IPS-18c (cell line): ENCODE results near the gene MLST8.

Source experiments
- H3K4me3 ChIP-seq: 2 replicates; pipeline ENCODE4 v1.7.0; 2013; ENCODE audit warnings: low read depth, mild to moderate bottlenecking, low read length, moderate library complexity; ENCODE audit not compliant: insufficient read depth
- H3K9me3 ChIP-seq: one replicate; pipeline ENCODE4 v1.6.1; 2013; ENCODE audit warnings: mild to moderate bottlenecking, low read length, moderate library complexity; ENCODE audit not compliant: control insufficient read depth, insufficient read depth

The MLST8 gene

DNA sequence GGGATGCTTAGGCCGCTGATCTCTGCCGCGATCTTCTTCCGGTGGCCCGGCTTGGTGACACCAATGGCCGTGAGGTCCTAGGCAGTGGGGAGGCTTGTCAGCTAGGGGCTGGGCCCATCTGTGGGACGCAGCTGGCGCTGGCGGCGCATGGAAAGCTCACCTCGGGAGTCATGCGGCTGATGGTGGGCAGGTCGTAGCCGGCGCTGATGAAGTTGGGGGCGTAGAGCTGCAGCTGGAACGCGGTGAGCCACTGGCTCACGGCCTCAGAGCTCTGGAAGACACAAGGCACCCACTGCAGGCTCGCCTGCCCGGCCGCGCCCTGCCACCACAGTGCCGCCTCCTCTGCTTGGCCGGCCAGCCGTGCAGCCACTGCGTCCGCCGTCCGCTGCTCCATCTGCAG is 21.6 kb upstream of the MLST8 start:
- Histone ChIP-seq H3K9me3 (no peaks in the 10 kb centered on the region), H3K4me3 (no peak overlapping the region)

DNA sequence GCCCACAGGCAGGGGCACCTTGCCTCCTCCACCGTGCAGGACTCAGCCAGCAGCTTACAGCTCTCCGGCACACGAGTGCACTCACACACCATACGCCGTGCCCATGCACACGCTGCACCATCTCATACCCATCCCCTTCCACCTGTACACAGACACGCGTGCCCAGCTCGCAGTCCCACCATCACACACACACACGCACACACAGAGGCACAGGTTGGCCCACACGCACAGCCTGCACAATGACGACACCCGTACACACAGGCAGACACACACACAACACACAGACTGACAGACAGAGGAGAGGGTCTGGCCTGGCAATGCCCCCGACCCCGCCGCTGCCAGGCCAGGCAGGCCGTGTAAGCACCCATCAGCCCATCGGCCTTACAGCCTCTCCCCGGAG is 20.9 kb upstream of the MLST8 start:
- H3K4me3 ChIP-seq: no peak overlapping the region
- H3K9me3 ChIP-seq: no peaks in the 10 kb centered on the region

- no peaks in the 10 kb centered on the region for H3K9me3 ChIP-seq
Observed at GRCh38 chr16:2184962-2185361, 20.3 kb upstream of the MLST8 start.

GRCh38 chr16:2186064-2186463 is 19.2 kb upstream of the MLST8 start:
- no peaks in the 10 kb centered on the region for H3K9me3 ChIP-seq
- H3K4me3 ChIP-seq: no peak overlapping the region

More at GRCh38 chr16:2184962-2185361, 20.3 kb upstream of the MLST8 start:
- no peak overlapping the region for H3K4me3 ChIP-seq

DNA sequence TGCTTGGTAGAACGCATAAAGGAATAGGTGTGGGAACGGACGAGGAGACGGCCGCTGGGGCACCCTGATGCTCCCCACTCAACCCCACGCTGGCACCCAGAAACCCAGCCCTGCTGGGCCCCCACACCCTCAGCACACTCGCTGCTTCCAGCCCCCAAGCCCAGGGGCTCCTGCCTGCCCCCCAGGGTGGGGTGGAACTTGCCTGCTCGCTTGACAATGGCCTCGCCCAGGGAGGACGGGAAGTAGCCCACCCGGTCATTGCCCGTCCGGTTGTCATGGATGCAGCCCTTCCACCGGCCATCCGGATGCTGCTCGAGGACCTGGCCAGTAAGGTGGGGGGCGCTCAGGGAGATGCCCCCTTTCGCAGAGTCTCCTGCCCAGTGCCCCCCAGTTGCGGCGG is 18.7 kb upstream of the MLST8 start:
- H3K9me3 ChIP-seq: no peaks in the 10 kb centered on the region
- no peak overlapping the region; the same call in 1 of the 2 replicates for H3K4me3 ChIP-seq

DNA sequence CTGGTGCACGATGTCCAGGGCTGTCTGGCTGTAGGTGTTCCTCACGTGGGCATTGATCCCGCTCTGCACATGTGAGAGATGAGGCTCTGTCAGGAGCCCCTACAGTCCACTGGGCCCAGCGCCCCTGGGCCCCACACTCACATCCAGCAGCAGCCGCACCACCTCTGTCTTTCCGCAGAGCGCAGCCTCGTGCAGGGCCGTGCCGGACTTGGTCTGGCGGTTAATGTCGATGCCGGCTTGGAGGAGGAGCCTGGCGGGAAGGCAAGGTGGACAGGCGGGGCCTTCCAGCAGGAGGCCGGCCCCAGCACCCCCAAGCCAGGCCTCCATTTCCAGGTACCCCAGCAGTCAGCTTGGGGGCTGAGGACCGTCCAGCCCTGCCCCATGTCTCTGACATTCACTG is 18.0 kb upstream of the MLST8 start:
- Histone ChIP-seq H3K4me3 (no peak overlapping the region), H3K9me3 (no peaks in the 10 kb centered on the region)

DNA sequence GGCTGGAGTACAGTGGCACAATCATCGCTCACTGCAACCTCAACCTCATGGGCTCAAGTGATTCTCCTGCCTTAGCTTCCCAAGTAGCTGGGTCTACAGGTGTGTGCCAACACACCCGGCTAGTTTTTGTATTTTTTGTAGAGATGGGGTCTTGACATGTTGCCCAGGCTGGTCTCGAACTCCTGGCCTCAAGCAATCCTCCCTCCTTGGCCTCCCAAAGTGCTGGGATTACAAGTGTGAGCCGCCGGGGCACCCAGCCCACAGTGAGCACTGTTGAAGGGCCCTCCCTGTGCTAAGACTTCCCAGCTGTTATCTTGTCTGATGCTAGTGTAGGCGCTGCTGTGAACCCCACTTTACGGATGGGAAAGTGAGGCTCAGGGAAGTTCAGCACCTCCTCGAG is 16.9 kb upstream of the MLST8 start:
- Histone ChIP-seq H3K4me3 (no peak overlapping the region), H3K9me3 (no peaks in the 10 kb centered on the region)

- H3K9me3 ChIP-seq: no peaks in the 10 kb centered on the region
- H3K4me3 ChIP-seq: no peak overlapping the region
Observed at GRCh38 chr16:2189252-2189893, 15.9 kb upstream of the MLST8 start.

- Histone ChIP-seq H3K4me3 (no peak overlapping the region), H3K9me3 (no peaks in the 10 kb centered on the region)
Observed at GRCh38 chr16:2190002-2190658, 15.1 kb upstream of the MLST8 start.

- Histone ChIP-seq H3K9me3 (no peaks in the 10 kb centered on the region), H3K4me3 (no peak overlapping the region)
Observed at GRCh38 chr16:2190659-2191445, 14.4 kb upstream of the MLST8 start.

DNA sequence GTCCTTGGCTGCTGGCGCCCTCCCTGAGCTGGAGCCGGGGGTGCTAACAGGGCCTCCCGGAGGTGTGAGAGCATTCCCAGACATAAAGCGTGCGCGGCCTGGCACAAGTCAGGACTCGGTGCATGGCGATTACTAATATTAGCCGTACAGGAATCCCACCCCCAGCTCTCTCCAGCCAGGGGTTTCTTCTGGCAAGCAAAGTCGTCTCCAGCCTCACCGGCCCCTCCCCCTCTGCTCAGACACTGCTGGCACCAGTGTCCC is 13.9 kb upstream of the MLST8 start:
- Histone ChIP-seq H3K9me3 (no peaks in the 10 kb centered on the region), H3K4me3 (no peak overlapping the region)

DNA sequence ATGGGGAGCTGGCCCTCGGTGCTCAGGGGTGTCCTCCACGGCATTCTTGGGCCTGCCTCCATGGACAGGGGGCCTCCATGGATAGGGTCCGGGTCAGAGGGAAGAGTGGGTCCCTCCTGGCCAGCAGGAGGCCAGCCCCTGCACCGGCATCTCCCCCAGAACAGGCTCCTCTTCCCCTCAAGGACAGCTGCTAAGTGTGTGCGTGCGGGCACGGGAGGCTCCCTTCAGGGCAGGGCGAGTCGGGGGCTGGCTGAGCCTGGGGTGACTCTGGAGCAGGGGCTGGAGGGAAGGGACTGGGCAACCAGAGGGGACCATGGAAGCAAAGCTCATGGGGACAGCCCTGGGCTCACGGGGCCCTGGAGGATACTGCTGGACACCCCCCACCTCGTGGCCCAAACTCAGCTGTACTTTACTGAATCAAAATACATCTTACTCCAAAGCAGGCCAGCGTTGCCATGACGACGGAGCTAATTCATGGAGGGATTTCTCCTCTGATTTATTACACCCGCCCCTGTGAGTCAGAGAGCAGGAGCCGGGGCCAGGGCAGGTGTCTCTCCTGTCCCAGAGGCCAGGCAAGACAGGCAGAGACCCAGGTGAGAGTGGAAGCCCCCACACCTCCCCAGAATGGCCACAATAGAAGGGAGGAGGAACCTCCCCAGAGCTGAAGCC is 11.0 kb upstream of the MLST8 start:
- no peaks in the 10 kb centered on the region for H3K9me3 ChIP-seq
- H3K4me3 ChIP-seq: no peak overlapping the region

DNA sequence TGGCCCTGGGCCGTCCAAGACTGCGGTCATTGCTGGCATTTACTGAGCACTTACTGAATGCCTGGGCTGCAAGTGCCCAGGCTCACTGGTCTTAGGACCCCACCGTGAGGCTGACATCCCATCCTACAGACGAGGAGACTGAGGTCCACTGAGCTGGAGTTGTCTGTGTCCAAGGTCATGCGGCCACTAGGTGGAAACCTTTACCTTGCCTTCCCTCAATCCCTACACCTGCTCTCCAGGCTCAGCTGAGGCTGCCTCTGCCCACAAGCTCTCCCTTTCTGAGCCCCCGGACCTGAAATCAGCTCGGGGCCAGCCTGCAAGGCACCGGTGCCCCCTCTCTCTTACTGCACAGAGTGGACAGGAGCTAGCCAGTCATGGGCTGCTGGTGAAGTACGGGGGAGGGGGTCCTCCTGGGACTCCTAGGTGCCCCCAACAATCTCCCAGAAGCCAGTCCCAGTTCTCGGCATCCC is 10.4 kb upstream of the MLST8 start:
- no peaks in the 10 kb centered on the region for H3K9me3 ChIP-seq
- H3K4me3 ChIP-seq: peak overlapping the region; percentile 57; the same call in 1 of the 2 replicates

- H3K4me3 ChIP-seq: peak overlapping the region; percentile 57
Observed at GRCh38 chr16:2195322-2196161, 9.7 kb upstream of the MLST8 start.

DNA sequence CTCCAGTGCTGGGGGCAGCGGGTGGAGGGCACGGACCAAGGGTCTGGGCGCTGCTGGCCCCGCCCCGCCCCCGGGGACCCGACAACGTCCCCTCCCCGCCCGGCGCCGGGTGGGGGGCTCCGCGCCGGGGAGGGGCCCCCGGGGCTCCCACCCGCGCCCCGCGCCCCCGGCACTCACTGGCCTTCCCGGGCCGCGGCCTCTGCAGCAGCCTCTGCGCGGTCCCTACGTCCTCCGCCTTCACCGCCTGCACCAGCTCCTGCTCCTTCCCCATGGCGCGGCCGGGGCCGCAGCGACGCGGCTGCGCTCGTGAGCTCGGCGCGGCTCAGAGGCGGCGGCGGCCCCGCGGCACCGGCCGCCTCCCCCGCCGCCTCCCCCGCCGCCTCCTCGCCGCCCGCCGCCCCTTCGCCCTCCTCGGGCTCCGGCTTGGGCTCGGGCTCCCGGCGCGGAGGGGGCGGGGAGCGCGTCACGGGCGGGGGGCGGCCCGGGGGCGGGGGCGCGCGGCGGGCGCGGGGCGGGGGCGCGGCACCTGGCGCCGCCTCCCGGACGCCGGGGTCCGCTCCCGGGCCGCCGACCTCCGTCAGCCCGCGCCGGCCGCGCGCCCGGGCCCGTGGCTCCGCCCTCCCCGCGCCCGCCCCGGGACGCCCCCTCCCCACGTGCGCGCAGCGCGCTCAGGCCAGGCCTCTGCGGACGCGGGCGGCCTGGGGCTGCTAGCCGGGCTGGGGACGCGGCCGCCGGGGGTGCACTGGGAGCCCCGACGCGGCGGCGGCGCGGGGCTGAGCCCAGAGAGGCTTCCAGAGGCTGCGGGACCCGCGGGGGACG is 8.9 kb upstream of the MLST8 start, which contains the start of gene CASKIN1:
CASKIN1 (minus strand) TSS at position 444 of the 819 bp plus-strand sequence; CDS start at position 271, 173 bp downstream.
- no peaks in the 10 kb centered on the region for H3K9me3 ChIP-seq
- peak within 1 kb of the TSS; percentile 57 for H3K4me3 ChIP-seq

More at GRCh38 chr16:2195322-2196161, 9.7 kb upstream of the MLST8 start:
- H3K9me3 ChIP-seq: no peaks in the 10 kb centered on the region

- H3K4me3 ChIP-seq: peak overlapping the region; percentile 51
- no peaks in the 10 kb centered on the region for H3K9me3 ChIP-seq
Observed at GRCh38 chr16:2196981-2197511, 8.2 kb upstream of the MLST8 start.
